GM18951 (cell line): Measurements from ENCODE around the gene DNAI4.
"Not testable (repeated sequence)": the region's sequence is repeated elsewhere in the genome, so short reads cannot be mapped to it uniquely, and the experiment has no call there.

Experiments
- POLR2A ChIP-seq: IDR thresholded peaks from 4 replicates; pipeline ENCODE4 v1.6.1; 2011; ENCODE audit warnings: mild to moderate bottlenecking; ENCODE audit not compliant: insufficient read length, insufficient read depth; ENCODE audit errors: extremely low read depth
- in situ Hi-C: fragments of 300-500 bp; cut with MboI; formaldehyde crosslinking; loops from one replicate; pipeline ENCODE4 v1.12.0; 2022; ENCODE audit warnings: low sequenced_read_pairs, mixed read lengths, inconsistent platforms; ENCODE audit not compliant: unreplicated experiment

Gene DNAI4, protein sequence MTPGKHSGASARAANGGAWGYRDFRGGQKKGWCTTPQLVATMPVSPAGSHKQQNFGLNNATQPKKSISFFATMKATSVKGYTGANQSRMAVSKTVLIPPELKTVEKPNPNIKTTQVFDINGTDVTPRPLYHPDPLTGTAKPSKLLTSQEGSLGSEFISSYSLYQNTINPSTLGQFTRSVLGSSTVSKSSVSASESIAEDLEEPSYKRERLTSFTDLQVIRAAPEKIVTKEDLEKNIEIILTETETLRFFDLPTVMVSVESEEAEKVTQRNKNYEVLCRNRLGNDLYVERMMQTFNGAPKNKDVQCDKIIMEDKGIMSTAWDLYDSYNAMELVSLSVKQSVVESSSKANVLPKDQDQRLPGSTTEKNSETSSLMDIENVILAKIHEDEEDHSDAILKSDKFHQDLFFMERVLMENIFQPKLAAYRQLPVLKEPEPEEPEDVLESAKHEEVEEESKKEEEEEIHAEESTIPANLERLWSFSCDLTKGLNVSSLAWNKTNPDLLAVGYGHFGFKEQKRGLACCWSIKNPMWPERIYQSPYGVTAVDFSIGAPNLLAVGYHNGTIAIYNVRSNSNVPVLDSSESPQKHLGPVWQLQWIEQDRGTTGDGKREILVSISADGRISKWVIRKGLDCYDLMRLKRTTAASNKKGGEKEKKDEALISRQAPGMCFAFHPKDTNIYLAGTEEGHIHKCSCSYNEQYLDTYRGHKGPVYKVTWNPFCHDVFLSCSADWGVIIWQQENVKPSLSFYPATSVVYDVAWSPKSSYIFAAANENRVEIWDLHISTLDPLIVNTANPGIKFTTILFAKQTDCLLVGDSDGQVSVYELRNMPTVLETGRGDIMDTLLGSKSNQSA

DNA sequence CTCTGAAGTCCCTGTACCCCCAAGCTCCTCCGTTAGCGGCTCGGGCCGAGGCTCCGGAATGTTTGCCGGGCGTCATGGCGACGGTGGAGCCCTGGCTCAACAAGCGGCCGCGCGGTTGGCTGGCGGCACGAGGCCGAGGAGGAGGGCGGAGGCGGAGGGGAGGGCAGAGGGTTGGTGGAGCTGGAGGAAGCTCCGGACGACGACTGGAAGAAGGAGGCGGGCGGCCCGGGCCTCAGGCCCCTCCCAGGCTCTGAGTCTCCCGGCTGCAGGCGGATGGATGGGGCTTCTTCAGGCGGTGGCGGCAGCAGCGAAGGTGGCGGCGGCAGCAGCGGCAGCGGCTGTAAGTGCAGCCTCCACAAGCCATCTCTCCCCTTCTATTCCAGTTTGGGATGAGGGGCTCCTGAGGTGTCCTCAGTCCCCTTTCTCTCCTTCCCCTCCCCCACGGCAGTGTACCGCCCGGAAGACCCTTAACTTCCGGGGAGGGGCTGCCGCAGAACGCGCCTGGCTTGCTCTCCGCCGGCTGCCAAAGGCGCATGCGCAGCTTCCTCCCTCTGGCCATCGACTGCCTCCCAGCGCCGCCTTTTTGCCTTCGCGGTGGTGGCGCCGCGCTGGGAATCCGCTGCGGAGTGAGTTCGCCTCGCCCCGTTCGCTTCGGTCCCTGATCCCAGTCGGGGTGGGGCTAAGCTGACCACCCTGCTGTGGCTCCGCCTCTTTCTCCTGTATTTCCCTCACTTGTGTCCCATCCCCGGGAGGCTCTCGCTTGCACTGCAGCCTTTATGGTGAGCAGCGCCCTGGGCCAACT, at the start of gene DNAI4, which contains the start of gene MIER1:
Gene DNAI4, minus strand, starts transcription at position 101 of the 802 bp plus-strand sequence. Its CDS starts 25 bp downstream, at position 76.
Gene MIER1, plus strand, starts transcription at position 235 of the 802 bp plus-strand sequence. Its CDS starts 39 bp downstream, at position 274.
- in situ Hi-C loops = no loop called here
- TF ChIP-seq POLR2A = peak; percentile 90

DNA sequence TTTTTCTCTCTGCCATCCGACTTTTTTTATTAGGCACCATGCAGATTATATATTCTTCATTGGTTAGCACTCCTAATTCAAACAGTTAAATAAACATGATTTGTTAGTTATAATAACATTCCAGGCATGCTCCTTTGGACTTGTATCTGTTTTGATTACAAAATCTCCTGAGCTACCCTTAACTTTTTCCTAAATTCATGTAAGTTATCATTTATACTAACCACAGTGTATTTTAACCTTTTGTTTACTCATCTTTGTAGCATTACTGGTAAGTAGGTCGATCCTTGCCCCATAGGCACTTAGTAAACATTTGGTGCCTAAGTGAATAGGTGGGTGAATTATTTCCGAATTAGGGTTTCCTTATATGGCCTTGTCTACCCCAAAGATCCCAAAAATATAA, 43.9 kb upstream of the DNAI4 start:
- no peak for TF ChIP-seq POLR2A
- in situ Hi-C loops = no loop called here

DNA sequence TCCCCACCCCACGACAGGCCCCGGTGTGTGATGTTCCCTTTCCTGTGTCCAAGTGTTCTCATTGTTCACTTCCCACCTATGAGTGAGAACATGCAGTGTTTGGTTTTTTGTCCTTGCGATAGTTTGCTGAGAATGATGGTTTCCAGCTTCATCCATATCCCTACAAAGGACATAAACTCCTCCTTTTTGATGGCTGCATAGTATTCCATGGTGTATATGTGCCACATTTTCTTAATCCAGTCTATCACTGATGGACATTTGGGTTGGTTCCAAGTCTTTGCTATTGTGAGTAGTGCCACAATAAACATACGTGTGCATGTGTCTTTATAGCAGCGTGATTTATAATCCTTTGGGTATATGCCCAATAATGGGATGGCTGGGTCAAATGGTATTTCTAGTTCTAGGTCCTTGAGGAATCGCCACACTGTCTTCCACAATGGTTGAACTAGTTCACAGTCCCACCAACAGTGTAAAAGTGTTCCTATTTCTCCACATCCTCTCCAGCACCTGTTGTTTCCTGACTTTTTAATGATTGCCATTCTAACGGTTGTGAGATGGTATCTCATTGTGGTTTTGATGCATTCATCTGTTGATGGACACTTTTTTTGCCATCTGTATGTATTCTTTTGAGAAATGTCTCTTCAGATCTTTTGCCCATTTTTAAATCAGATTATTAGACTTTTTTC, 41.7 kb upstream of the DNAI4 start:
- in situ Hi-C loops = not testable (repeated sequence)

DNA sequence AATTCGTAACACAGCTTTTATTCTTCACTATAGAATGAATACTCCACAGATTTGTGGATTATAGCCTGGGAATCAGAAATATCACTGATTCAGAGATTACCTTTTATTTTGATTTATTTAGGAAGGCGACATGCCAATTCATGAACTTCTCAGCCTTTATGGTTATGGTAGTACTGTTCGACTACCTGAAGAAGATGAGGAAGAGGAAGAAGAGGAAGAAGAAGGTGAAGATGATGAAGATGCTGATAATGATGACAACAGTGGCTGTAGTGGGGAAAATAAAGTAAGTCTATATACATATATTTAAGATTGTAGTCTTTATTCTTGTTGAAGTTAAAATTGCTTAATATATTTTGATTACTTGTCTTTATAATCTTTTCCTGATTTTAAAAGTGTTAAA, 33.3 kb upstream of the DNAI4 start:
- in situ Hi-C loops = no loop called here
- no peak for TF ChIP-seq POLR2A

DNA sequence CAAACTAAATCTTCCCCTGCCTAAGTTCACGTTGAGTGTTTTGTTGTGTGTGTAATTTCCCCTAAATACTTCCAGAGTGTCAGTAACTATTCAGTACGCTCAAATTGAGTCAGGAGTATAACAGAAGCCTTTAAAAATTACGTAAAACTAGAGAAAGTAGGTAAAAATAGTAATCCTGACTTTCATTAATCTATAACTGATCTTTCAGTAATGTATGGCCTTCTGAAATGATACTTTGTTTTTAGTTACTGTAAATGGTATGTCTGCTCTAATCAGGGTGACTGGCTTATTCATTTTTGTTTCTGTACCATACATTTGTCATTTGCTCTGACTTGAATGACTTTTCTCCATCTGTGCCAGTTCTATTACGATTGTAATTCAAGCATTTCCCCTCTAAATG, 29.6 kb upstream of the DNAI4 start:
- in situ Hi-C loops = no loop called here
- no peak for TF ChIP-seq POLR2A

DNA sequence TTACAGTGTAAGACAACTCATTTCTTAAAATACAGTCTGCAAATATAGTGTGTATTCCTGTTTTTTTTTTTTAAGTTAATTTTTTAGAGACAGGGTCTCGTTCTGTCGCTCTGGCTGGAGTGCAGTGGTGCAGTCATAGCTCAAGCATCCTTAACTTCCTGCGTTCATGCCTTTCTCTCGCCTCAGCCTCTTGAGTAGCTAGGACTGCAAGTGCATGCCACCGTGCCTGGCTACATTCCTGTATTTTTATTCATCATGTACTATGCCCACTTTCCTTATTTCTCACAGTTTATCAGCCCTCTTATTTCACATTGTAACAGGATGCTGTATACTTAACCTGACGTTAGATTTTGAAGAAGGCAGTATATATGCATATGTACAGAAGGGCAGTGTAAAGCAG, 26.9 kb upstream of the DNAI4 start:
- TF ChIP-seq POLR2A = no peak
- in situ Hi-C loops = no loop called here

DNA sequence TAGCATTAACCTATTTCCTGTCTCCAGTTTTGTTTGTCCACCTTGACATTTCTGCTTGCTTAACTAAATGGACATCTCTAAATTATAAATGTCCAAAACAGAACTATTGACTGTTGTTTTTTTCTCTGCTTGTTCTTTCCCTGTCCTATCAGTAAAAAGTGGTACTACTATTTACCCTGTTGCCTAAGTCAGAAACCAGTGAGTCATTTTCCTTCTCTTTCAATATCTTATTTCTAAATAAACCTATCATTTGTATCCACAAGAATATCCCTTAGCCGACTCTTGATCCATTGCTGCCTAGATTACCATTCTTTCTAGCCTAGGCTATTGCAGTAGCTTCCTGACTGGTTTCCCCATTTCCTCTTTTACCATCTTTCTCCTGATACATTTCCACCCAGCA, 22.6 kb upstream of the DNAI4 start:
- in situ Hi-C loops = no loop called here
- no peak for TF ChIP-seq POLR2A

DNA sequence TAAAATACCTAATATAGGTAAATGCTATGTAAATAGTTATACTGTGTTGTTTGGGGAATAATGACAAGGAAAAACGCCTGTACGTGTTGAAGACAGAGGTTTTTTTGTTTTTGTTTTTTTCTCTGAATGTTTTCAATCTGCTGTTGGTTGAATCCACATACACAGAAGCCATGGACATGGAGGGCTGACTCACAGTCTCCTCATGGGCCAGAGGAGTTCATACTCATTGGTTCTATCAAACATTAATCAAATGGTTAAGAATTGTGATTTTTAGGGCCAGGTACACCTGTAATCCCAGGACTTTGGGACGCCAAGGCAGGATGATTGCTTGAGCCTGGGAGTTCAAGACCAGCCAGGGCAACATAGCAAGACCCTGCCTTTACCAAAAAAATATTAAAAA, 20.7 kb upstream of the DNAI4 start:
- in situ Hi-C loops = no loop called here
- TF ChIP-seq POLR2A = no peak

DNA sequence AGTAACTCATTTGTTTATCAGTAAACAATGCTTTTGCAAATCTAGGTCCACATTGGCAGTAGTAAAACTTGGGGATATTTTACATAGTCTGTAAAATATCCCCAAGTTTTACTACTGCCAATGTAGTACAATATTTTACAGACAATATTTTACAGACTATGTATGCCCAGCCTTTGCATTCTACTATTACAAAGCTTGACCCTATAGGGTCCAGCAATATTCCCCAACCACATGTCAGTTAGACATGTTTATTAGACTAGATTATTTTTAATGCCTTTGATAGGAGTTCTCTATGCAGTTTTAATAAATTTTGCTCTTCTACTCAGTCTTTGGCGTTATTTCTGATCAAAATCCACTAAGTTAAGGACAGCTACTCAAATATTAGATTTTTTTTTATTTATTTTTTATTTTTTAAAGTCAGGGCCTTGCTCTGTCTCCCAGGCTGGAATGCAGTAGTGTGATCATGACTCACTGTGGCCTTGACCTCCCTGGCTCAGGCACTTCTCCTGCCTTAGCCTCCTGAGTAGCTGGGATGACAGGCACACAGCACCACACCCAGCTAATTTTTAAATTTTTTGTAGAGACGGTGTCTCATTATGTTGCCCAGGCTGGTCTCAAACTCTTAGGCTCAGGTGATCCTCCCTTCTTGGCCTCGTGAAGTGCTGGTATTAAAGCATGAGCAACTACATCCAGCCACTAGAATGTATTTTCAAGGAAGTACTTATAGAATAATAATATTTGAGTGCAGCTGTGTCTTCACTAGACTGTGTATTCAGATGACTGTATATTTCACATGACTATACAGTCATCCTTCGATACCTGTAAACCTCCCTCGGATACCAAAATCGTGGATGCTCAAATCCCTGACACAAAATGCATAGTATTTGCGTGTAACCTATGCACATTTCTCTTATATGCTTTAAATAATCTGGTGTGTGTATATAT, 19.9 kb upstream of the DNAI4 start:
- in situ Hi-C loops = no loop called here
- no peak for TF ChIP-seq POLR2A

DNA sequence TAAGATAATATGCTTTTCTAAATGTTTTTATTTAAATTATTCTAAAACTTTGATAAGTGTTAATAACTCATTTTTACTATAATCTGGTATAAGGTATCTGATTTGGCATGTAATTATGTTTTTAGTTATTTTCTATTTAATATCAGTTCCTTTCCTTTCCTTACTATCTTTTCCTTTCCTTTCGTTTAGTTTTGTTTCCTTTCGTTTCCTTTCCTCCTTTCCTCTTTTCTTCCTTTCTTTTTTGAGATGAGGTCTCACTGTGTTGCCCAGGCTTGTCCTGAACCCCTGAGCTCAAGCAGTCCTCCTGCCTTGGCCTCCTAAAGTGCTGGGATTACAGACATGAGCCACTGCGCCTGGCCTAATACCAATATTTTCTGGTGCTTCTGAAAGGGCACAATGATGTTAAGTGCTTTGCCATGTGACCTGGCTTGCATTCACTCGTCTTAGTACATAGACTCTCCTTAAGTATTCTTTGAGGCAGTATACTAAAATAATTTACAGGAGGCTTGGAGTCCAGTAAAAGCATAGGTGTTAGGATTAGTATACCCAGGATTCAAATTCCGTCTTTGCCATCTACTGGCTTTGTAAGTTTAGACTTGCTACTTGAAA, 18.8 kb upstream of the DNAI4 start:
- no peak for TF ChIP-seq POLR2A
- in situ Hi-C loops = no loop called here

DNA sequence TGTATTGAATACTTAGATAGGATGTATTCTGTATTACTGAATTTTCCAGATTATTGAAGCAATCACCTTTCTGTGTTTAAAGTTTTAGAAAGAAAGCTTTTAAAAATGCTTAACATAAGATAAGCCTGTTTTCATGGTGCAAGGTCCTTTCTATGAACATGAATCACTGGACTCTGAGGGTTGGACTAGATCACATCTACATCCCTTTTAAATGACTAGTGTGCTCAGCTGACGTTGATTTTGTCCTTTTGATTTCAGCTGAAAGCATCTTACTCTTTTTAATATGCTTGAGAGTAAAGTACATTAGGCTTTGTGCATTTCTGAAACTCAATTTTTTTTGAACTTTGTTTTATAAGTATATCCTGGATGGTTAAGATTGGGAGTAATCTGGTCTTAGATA, 16.3 kb upstream of the DNAI4 start:
- in situ Hi-C loops = no loop called here

DNA sequence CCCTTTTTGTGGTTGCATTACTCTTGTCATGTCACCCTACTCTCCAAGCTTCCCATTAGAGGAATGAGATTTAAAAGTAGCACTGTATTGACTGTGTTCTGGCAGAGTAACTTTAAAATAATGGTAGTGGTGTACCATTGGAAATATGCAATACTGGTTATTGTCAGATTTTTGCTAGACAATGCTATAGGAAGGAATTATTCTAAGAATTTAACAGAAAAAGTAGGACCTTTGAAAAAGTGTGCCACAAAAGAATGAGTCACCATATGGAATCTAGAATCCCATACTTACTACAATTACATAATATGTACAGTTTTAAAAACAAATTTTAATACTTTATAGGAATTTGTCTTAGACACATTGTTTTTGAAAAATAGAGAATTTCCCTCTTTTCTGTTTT, 14.0 kb upstream of the DNAI4 start:
- in situ Hi-C loops = no loop called here
- no peak for TF ChIP-seq POLR2A

More for the DNA sequence above, 16.3 kb upstream of the DNAI4 start:
- TF ChIP-seq POLR2A = no peak
